22Rv1 (cell line): Measurements from ENCODE around the gene GPC1.

Source experiments
- H3K27ac ChIP-seq: fragments of 450-650 bp; 2 replicates; pipeline ENCODE4 v1.5.1; 2017
- ZFX ChIP-seq: fragments of 450-650 bp; IDR thresholded peaks from 2 replicates; pipeline ENCODE4 v1.6.1; 2017; ENCODE audit warnings: antibody characterized with exemption, borderline replicate concordance
- TF ChIP-seq, protein P1 (sequence below): fragments of 450-650 bp; IDR thresholded peaks from 2 replicates; pipeline ENCODE4 v1.5.1; 2017; ENCODE audit warnings: mild to moderate bottlenecking

GPC1 gene

GRCh38 chr2:240458900-240459391, 23.5 kb downstream of the GPC1 start:
- no peak overlapping the region for H3K27ac ChIP-seq
- no peak for TF ChIP-seq ZFX
- TF ChIP-seq, protein P1, sequence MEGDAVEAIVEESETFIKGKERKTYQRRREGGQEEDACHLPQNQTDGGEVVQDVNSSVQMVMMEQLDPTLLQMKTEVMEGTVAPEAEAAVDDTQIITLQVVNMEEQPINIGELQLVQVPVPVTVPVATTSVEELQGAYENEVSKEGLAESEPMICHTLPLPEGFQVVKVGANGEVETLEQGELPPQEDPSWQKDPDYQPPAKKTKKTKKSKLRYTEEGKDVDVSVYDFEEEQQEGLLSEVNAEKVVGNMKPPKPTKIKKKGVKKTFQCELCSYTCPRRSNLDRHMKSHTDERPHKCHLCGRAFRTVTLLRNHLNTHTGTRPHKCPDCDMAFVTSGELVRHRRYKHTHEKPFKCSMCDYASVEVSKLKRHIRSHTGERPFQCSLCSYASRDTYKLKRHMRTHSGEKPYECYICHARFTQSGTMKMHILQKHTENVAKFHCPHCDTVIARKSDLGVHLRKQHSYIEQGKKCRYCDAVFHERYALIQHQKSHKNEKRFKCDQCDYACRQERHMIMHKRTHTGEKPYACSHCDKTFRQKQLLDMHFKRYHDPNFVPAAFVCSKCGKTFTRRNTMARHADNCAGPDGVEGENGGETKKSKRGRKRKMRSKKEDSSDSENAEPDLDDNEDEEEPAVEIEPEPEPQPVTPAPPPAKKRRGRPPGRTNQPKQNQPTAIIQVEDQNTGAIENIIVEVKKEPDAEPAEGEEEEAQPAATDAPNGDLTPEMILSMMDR, result no peak

GRCh38 chr2:240459401-240460252, 24.2 kb downstream of the GPC1 start:
- TF ChIP-seq ZFX, result no peak

GRCh38 chr2:240460253-240460711, 24.8 kb downstream of the GPC1 start:
- no peak overlapping the region for H3K27ac ChIP-seq
- no peak for TF ChIP-seq ZFX
- TF ChIP-seq, protein P1, result no peak

More at GRCh38 chr2:240459401-240460252, 24.2 kb downstream of the GPC1 start:
- no peak overlapping the region for H3K27ac ChIP-seq

- no peak overlapping the region for H3K27ac ChIP-seq
- TF ChIP-seq, protein P1, result peak; percentile 26
- TF ChIP-seq ZFX, result no peak
These were observed 25.4 kb downstream of the GPC1 start for GRCh38 chr2:240460781-240461431.

DNA sequence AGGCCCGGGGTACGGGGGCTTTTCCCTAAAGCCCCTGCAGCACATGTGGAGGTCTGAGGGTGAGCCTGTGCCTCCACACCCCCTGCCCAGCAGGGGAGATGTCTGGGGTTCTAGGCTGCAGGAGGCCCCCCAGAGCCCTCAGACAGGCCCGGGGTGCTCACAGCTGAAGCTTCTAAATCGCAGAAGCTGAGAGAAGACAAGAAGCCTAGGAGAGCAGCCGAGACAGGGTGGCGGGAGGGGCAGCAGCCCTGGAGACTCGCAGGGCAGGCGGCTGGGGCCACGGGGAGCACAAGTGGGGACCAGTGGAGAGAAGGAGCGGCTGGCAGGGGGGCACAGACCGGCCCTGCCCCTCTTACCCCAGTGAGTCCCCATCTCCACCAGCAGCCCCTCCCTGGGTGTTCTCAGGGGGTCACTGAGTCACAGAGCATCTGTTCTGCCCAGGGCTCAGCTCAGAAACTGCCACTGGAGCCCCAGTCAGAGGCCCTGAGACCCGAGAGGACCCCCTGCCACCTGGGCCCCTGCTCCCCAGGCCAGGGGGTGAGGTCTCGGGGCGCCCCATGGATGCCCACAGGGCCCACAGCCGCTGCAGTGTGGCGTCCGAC, 26.1 kb downstream of the GPC1 start:
- TF ChIP-seq, protein P1, result no peak
- no peak for TF ChIP-seq ZFX
- no peak overlapping the region for H3K27ac ChIP-seq

DNA sequence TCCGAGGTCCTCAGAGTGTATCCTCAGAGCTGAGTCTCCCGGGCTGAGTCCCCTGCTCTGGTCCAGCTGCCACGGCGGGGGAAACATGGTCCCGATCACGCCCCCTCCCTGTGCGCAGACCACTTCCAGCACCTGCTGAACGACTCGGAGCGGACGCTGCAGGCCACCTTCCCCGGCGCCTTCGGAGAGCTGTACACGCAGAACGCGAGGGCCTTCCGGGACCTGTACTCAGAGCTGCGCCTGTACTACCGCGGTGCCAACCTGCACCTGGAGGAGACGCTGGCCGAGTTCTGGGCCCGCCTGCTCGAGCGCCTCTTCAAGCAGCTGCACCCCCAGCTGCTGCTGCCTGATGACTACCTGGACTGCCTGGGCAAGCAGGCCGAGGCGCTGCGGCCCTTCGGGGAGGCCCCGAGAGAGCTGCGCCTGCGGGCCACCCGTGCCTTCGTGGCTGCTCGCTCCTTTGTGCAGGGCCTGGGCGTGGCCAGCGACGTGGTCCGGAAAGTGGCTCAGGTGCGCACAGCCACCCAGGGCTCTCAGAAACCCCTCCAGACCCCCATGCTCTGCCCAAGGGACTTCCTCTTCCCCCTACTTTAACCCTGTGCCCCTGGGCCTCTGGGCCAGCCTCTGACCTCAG, 26.7 kb downstream of the GPC1 start:
- TF ChIP-seq, protein P1, result no peak
- no peak for TF ChIP-seq ZFX
- H3K27ac ChIP-seq, result no peak overlapping the region

GRCh38 chr2:240462707-240463273, 27.3 kb downstream of the GPC1 start:
- TF ChIP-seq ZFX, result no peak
- TF ChIP-seq, protein P1, result no peak
- H3K27ac ChIP-seq, result no peak overlapping the region
